Neural crest cell (in vitro differentiated cells): ENCODE measurements around the gene SCARB1. TPM values are rescaled to one million over a fixed set of nuclear protein-coding genes. Genes with fewer than 3 reads are reported as not detected.
A peak's percentile ranks its signal among the peaks of the same experiment; 100 is the strongest.

Experiments
- DNase-seq: peaks from one replicate; pipeline ENCODE4 v3.0.0; 2021; ENCODE audit warnings: low read depth, mixed read lengths, low spot score
- H3K27ac Mint-ChIP-seq: one replicate; pipeline ENCODE4 v1.8.0; 2021; ENCODE audit warnings: mild to moderate bottlenecking, mixed read lengths; ENCODE audit not compliant: unreplicated experiment
- H3K27me3 Mint-ChIP-seq: 2 replicates; pipeline ENCODE4 v1.8.0; 2021; ENCODE audit warnings: low read depth, mild to moderate bottlenecking, mixed read lengths
- H3K36me3 Mint-ChIP-seq: 2 replicates; pipeline ENCODE4 v1.8.0; 2021; ENCODE audit warnings: low read depth, mild to moderate bottlenecking, mixed read lengths
- H3K4me1 Mint-ChIP-seq: 2 replicates; pipeline ENCODE4 v1.8.0; 2021; ENCODE audit warnings: mixed read lengths
- H3K4me3 Mint-ChIP-seq: one replicate; pipeline ENCODE4 v1.8.0; 2021; ENCODE audit warnings: mild to moderate bottlenecking, mixed read lengths
- H3K9me3 Mint-ChIP-seq: 2 replicates; pipeline ENCODE4 v1.8.0; 2021; ENCODE audit warnings: mixed read lengths
- CTCF ChIP-seq: fragments of 200-600 bp; sonication (generic); conservative IDR thresholded peaks from 2 replicates; pipeline ENCODE4 v1.5.0; 2021; ENCODE audit warnings: antibody characterized with exemption, mild to moderate bottlenecking
- total RNA-seq: library from RNA; stranded (reverse); gene quantifications from 2 replicates; pipeline ENCODE4 v1.2.1, GENCODE V29; 2021

Gene SCARB1
- total RNA-seq, 1 donor from 2014 or later = 50.9 TPM

GRCh38 chr12:124812356-124812755, 51.3 kb downstream of the SCARB1 start:
- Mint-ChIP-seq H3K4me1 (peaks cover 3% of the 10 kb centered on the region), H3K27me3 (no peaks in the 10 kb centered on the region), H3K27ac (peak overlapping the region; percentile 84), H3K36me3 (peaks cover 15% of the 10 kb centered on the region), H3K9me3 (no peaks in the 10 kb centered on the region), H3K4me3 (no peak overlapping the region)
- TF ChIP-seq CTCF = no peak
- DNase-seq = no peak

DNA sequence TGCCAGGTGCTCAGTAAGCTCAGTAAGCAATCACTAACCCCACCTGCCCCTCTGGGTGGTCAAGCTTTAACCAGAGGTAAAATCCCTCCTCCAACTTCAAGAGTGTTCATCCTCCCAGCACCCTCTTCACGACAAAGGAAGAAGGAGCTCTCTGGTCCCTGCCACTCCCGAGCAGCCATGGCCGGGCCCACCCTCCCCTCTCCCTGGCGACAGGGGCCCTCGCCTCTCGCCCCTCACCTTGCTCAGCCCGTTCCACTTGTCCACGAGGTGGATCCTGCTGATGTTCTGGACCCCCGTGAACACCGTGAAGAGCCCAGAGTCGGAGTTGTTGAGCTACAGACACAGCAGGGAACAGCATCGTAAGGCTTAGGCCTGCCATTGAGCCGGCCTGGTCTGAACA, 52.0 kb downstream of the SCARB1 start:
- TF ChIP-seq CTCF = no peak
- H3K27me3 Mint-ChIP-seq = no peaks in the 10 kb centered on the region
- peaks cover 3% of the 10 kb centered on the region for H3K4me1 Mint-ChIP-seq
- no peaks in the 10 kb centered on the region for H3K9me3 Mint-ChIP-seq
- no peak overlapping the region for H3K27ac Mint-ChIP-seq
- DNase-seq = no peak
- no peak overlapping the region for H3K4me3 Mint-ChIP-seq
- H3K36me3 Mint-ChIP-seq = peaks cover 15% of the 10 kb centered on the region

GRCh38 chr12:124809878-124810277, 53.8 kb downstream of the SCARB1 start:
- H3K36me3 Mint-ChIP-seq = peaks cover 19% of the 10 kb centered on the region
- H3K4me3 Mint-ChIP-seq = no peak overlapping the region
- DNase-seq = no peak
- H3K27me3 Mint-ChIP-seq = no peaks in the 10 kb centered on the region
- TF ChIP-seq CTCF = no peak
- no peak overlapping the region for H3K27ac Mint-ChIP-seq
- H3K9me3 Mint-ChIP-seq = no peaks in the 10 kb centered on the region
- H3K4me1 Mint-ChIP-seq = peaks cover 6% of the 10 kb centered on the region

GRCh38 chr12:124809391-124809790, 54.3 kb downstream of the SCARB1 start:
- Mint-ChIP-seq H3K27ac (no peak overlapping the region), H3K36me3 (peaks cover 21% of the 10 kb centered on the region), H3K9me3 (no peaks in the 10 kb centered on the region), H3K4me3 (no peak overlapping the region), H3K4me1 (peaks cover 8% of the 10 kb centered on the region), H3K27me3 (no peaks in the 10 kb centered on the region)
- no peak for TF ChIP-seq CTCF
- no peak for DNase-seq

DNA sequence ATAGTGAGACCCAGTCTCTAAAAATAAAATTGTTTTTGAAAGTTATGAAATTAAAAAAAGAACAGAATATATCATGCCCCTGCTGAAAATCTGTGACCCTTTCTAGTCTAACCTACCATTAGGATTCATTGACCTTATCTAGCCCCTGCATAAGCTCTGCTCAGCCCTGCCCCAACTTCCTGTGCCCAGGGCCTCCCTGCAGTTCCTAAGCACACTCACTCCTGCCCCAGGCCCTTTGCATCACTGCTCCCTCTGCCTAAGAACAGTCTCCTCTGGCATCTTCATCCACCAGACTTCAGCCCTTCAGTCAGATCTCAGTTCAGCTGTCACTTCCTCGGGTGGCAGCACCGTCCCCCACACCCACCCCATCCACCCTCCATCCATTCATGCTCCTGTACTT, 55.4 kb downstream of the SCARB1 start:
- peaks cover 8% of the 10 kb centered on the region for H3K4me1 Mint-ChIP-seq
- peaks cover 16% of the 10 kb centered on the region for H3K36me3 Mint-ChIP-seq
- TF ChIP-seq CTCF = no peak
- H3K27me3 Mint-ChIP-seq = no peaks in the 10 kb centered on the region
- H3K4me3 Mint-ChIP-seq = no peak overlapping the region
- no peaks in the 10 kb centered on the region for H3K9me3 Mint-ChIP-seq
- DNase-seq = no peak
- peak overlapping the region; percentile 84 for H3K27ac Mint-ChIP-seq
